T-cell (primary cell): ENCODE results near the gene TCF7L2. TPM values are rescaled to one million over a fixed set of nuclear protein-coding genes. Genes with fewer than 3 reads are reported as not detected.

Experiments
- ATAC-seq, 4 experiments: fragments of 200-7000 bp in 3 of 4; fragments of 150-1000 bp in 1 of 4; cut with Tn5 transposase; replicated peaks in 1 of 4; 1 replicate in 3 of 4; 2 replicates in 1 of 4; pipeline ENCODE4 v1.10.0; 2021; ENCODE audit warnings: moderate library complexity in 3 of 4, mild to moderate bottlenecking in 2 of 4, moderate number of reproducible peaks in 1 of 4
- CTCF ChIA-PET, 2 donors: fragments of 300-600 bp; sonication (Branson Sonifier 250); formaldehyde crosslinking; loops; one replicate each; lab custom pipeline; 2022; ENCODE audit warnings: antibody characterized with exemption in 2 of 2; lab: Charles Lee
- POLR2A ChIA-PET, 2 donors: fragments of 300-600 bp; sonication (Branson Sonifier 250); formaldehyde crosslinking; loops; one replicate each; lab custom pipeline; 2022; ENCODE audit warnings: antibody characterized with exemption in 2 of 2; lab: Charles Lee
- DNase-seq, 35 experiments: peaks; one replicate each; pipeline versions ENCODE4 v3.0.0 to v3.0.0-alpha.2; 2013 to 2023
- H3K27ac ChIP-seq: one replicate; pipeline ENCODE4 v1.5.1; 2013; ENCODE audit warnings: low read length
- H3K27me3 ChIP-seq, 2 experiments: replicated peaks in 1 of 2; 1 replicate in 1 of 2; 2 replicates in 1 of 2; pipeline versions ENCODE4 v1.6.1 to v1.7.0; 2013; ENCODE audit warnings: low read length in 1 of 2, mixed read lengths in 1 of 2; ENCODE audit not compliant: control insufficient read depth in 2 of 2, insufficient read depth in 2 of 2; ENCODE audit errors: extremely low read depth in 1 of 2
- H3K36me3 ChIP-seq, 2 donors: 1 replicate in 1 of 2; 2 replicates in 1 of 2; pipeline versions ENCODE4 v1.6.1 to v1.7.0; 2013; ENCODE audit warnings: low read length in 1 of 2; ENCODE audit not compliant: control insufficient read depth in 2 of 2, insufficient read depth in 1 of 2; ENCODE audit errors: extremely low read depth in 1 of 2
- H3K4me1 ChIP-seq, 2 experiments: 1 replicate in 1 of 2; 2 replicates in 1 of 2; pipeline versions ENCODE4 v1.6.1 to v1.7.0; 2013; ENCODE audit warnings: low read length in 2 of 2, mixed read lengths in 1 of 2; ENCODE audit not compliant: insufficient read depth in 2 of 2, control insufficient read depth in 1 of 2; ENCODE audit errors: extremely low read depth in 1 of 2
- H3K4me3 ChIP-seq, 2 donors: 1 replicate in 1 of 2; 2 replicates in 1 of 2; pipeline versions ENCODE4 v1.5.1 to v1.7.0; 2013; ENCODE audit warnings: mild to moderate bottlenecking in 2 of 2, low read length in 1 of 2, moderate library complexity in 1 of 2; ENCODE audit not compliant: control insufficient read depth in 1 of 2; ENCODE audit errors: extremely low read depth in 1 of 2
- H3K9me3 ChIP-seq: 2 replicates; pipeline ENCODE4 v1.7.0; 2013
- H3K27ac Mint-ChIP-seq, 2 donors: one replicate each; pipeline ENCODE4 v1.8.0; 2020 to 2021; ENCODE audit warnings: mild to moderate bottlenecking in 2 of 2, mixed read lengths in 2 of 2
- H3K27me3 Mint-ChIP-seq, 2 donors: one replicate each; pipeline ENCODE4 v1.8.0; 2021 to 2022; ENCODE audit warnings: mixed read lengths in 2 of 2
- H3K36me3 Mint-ChIP-seq: one replicate; pipeline ENCODE4 v1.8.0; 2021; ENCODE audit warnings: mixed read lengths
- H3K4me1 Mint-ChIP-seq, 3 donors: one replicate each; pipeline ENCODE4 v1.8.0; 2020 to 2022; ENCODE audit warnings: mixed read lengths in 3 of 3, mild to moderate bottlenecking in 1 of 3
- H3K4me3 Mint-ChIP-seq, 3 donors: one replicate each; pipeline ENCODE4 v1.8.0; 2020 to 2022; ENCODE audit warnings: mild to moderate bottlenecking in 3 of 3, mixed read lengths in 3 of 3, moderate library complexity in 3 of 3
- H3K9me3 Mint-ChIP-seq, 3 donors: one replicate each; pipeline ENCODE4 v1.8.0; 2020 to 2022; ENCODE audit warnings: mixed read lengths in 3 of 3
- WGBS: methylation state at CpG from one replicate; pipeline ENCODE4 v1.1.5; 2013; ENCODE audit warnings: missing lambda C conversion rate; ENCODE audit not compliant: insufficient coverage; 5-methylcytosine and 5-hydroxymethylcytosine counted together
- total RNA-seq, 35 experiments: library from RNA in 6 of 35; stranded (reverse) in 6 of 35; fragments of 120-200 nt in 1 of 35; gene quantifications; one replicate each; pipeline versions ENCODE4 v1.2.1 to v1.2.4 and lab custom pipeline; 2013 to 2026

TCF7L2 gene
- total RNA-seq, 5 donors from 2014 or later (not counting 1 experiment from before 2014, with no cell fraction given) = 2.6 to 6.2 (median 3.3) TPM

GRCh38 chr10:113097036-113097435 lies 147.0 kb downstream of the TCF7L2 start:
- Histone ChIP-seq H3K4me3 (no peak overlapping the region), H3K27ac (no peak overlapping the region), H3K4me1 (peaks cover 3 to 21% of the 10 kb centered on the region in 2 experiments), H3K9me3 (no peaks in the 10 kb centered on the region), H3K27me3 (no peaks in the 10 kb centered on the region), H3K36me3 (no peaks in the 10 kb centered on the region)
- Mint-ChIP-seq H3K27ac (no peak overlapping the region), H3K4me1 (peaks cover 16 to 28% (median 18%) of the 10 kb centered on the region in 3 donors), H3K9me3 (peaks cover 0 to 3% (median 0%) of the 10 kb centered on the region in 3 donors), H3K27me3 (no peaks in the 10 kb centered on the region), H3K4me3 (no peak overlapping the region), H3K36me3 (peaks cover 3% of the 10 kb centered on the region)
- ATAC-seq (no peak), DNase-seq (peak in 1 of 35 experiments; percentile 0)
- ChIA-PET CTCF (no interaction called here), POLR2A (no interaction called here)
- WGBS = 86% methylated on average over 2 of the region's 6 CpGs

GRCh38 chr10:113099431-113100183 lies 149.6 kb downstream of the TCF7L2 start:
- Mint-ChIP-seq H3K27me3 (no peaks in the 10 kb centered on the region), H3K4me1 (peaks cover 2 to 17% (median 2%) of the 10 kb centered on the region in 3 donors), H3K4me3 (no peak overlapping the region), H3K27ac (no peak overlapping the region), H3K9me3 (no peaks in the 10 kb centered on the region), H3K36me3 (no peaks in the 10 kb centered on the region)
- H3K36me3 ChIP-seq = no peaks in the 10 kb centered on the region
- H3K9me3 ChIP-seq = no peaks in the 10 kb centered on the region
- CTCF ChIA-PET = no interaction called here
- 78% methylated on average over 8 of the region's 13 CpGs for WGBS
- POLR2A ChIA-PET = no interaction called here
- no peaks in the 10 kb centered on the region for H3K27me3 ChIP-seq
- ATAC-seq (no peak), DNase-seq (peak in 1 of 35 experiments; percentile 1)
- no peak overlapping the region for H3K27ac ChIP-seq
- H3K4me3 ChIP-seq = no peak overlapping the region
- H3K4me1 ChIP-seq = peaks cover 0 to 9% of the 10 kb centered on the region in 2 experiments

GRCh38 chr10:113100281-113100680 lies 150.2 kb downstream of the TCF7L2 start:
- 78% methylated on average over 4 of the region's 7 CpGs for WGBS
- CTCF ChIA-PET = no interaction called here

GRCh38 chr10:113103131-113103840 lies 153.2 kb downstream of the TCF7L2 start:
- no peak overlapping the region for H3K4me3 ChIP-seq
- H3K9me3 Mint-ChIP-seq = no peaks in the 10 kb centered on the region
- H3K4me1 ChIP-seq = no peaks in the 10 kb centered on the region
- WGBS = 79% methylated on average over 6 of the region's 8 CpGs
- ChIA-PET CTCF (no interaction called here), POLR2A (no interaction called here)
- peaks cover 0 to 7% (median 0%) of the 10 kb centered on the region in 3 donors for H3K4me1 Mint-ChIP-seq
- H3K27me3 ChIP-seq = no peaks in the 10 kb centered on the region
- no peak overlapping the region for H3K27ac Mint-ChIP-seq
- H3K36me3 ChIP-seq = no peaks in the 10 kb centered on the region
- H3K4me3 Mint-ChIP-seq = no peak overlapping the region
- no peaks in the 10 kb centered on the region for H3K36me3 Mint-ChIP-seq
- H3K9me3 ChIP-seq = no peaks in the 10 kb centered on the region
- H3K27me3 Mint-ChIP-seq = no peaks in the 10 kb centered on the region
- DNase-seq (peak in 1 of 35 experiments; percentile 6), ATAC-seq (no peak)
- H3K27ac ChIP-seq = no peak overlapping the region

More at GRCh38 chr10:113100281-113100680, 150.2 kb downstream of the TCF7L2 start:
- Histone ChIP-seq H3K9me3 (no peaks in the 10 kb centered on the region), H3K27me3 (no peaks in the 10 kb centered on the region), H3K4me1 (peaks cover 0 to 3% of the 10 kb centered on the region in 2 experiments), H3K27ac (no peak overlapping the region), H3K36me3 (no peaks in the 10 kb centered on the region), H3K4me3 (no peak overlapping the region)
- POLR2A ChIA-PET = no interaction called here
- ATAC-seq (no peak), DNase-seq (no peak)
- Mint-ChIP-seq H3K27me3 (no peaks in the 10 kb centered on the region), H3K4me3 (no peak overlapping the region), H3K36me3 (no peaks in the 10 kb centered on the region), H3K4me1 (peaks cover 0 to 12% (median 1%) of the 10 kb centered on the region in 3 donors), H3K27ac (no peak overlapping the region), H3K9me3 (no peaks in the 10 kb centered on the region)

DNA sequence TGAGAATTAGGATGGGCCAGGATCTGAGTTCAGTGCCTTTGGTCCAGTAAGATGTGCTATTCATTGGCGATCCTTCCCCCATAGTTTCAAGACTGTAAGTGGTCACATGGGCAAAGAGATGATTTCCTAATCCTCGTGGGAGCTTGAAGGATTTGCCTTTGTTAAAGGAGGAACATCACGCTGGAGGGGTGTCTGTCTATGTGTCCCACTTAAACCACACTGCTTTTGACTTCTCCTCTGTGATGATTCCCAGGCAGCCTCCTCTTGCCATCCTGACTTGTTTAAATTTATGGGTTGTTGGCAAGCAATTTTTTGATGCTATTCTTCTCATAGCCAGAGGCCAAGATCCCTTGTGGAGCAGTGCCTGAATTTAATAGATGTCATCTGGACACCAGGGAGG lies 154.0 kb downstream of the TCF7L2 start:
- Mint-ChIP-seq H3K4me1 (peaks cover 0 to 7% (median 0%) of the 10 kb centered on the region in 3 donors), H3K36me3 (no peaks in the 10 kb centered on the region), H3K27ac (no peak overlapping the region), H3K4me3 (no peak overlapping the region), H3K27me3 (no peaks in the 10 kb centered on the region), H3K9me3 (no peaks in the 10 kb centered on the region)
- no peaks in the 10 kb centered on the region for H3K27me3 ChIP-seq
- H3K9me3 ChIP-seq = no peaks in the 10 kb centered on the region
- POLR2A ChIA-PET = no interaction called here
- WGBS = no CpG with 5 or more reads among the region's 3 CpGs
- CTCF ChIA-PET = no interaction called here
- H3K27ac ChIP-seq = no peak overlapping the region
- no peak overlapping the region for H3K4me3 ChIP-seq
- DNase-seq (no peak), ATAC-seq (no peak)
- no peaks in the 10 kb centered on the region for H3K4me1 ChIP-seq
- no peaks in the 10 kb centered on the region for H3K36me3 ChIP-seq

DNA sequence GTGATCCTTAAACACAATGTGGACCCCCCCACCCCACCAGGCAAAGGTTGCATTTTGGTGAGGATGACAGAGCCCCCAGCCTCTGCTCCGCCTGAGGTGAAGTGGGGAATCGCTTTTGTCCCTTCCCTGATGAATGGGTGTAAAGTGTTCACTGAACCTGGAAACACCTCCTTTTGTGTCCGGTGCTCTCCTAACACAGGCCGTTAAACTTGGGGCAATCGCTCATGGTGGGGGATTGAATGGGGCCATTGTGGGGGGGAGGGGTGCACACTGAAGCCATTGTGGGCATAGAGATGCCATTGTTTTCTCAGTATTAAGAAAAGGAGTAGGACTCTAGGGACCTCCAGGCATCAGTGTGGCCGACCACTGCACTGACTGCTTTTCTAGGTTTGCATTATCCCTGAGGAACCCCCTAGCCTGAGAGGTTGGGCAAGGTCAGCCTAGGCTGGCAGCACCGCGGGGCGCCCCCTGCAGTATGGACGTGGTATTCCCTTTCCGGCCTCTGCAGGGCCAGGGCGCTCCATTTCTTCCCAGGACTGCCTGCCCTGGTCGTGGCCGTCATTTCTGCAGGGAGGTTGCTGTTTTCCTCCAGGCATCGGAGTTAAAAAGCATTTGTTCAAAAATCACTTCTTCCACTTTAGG lies 158.3 kb downstream of the TCF7L2 start:
- Mint-ChIP-seq H3K4me3 (no peak overlapping the region), H3K4me1 (peaks cover 0 to 3% (median 0%) of the 10 kb centered on the region in 3 donors), H3K27me3 (no peaks in the 10 kb centered on the region), H3K9me3 (no peaks in the 10 kb centered on the region), H3K36me3 (no peaks in the 10 kb centered on the region), H3K27ac (no peak overlapping the region)
- ATAC-seq (no peak), DNase-seq (peak in 15 of 35 experiments; percentile 2 to 40 (median 9))
- no peaks in the 10 kb centered on the region for H3K36me3 ChIP-seq
- H3K4me3 ChIP-seq = no peak overlapping the region
- H3K4me1 ChIP-seq = no peaks in the 10 kb centered on the region
- ChIA-PET CTCF (no interaction called here), POLR2A (no interaction called here)
- H3K27me3 ChIP-seq = peaks cover 0 to 3% of the 10 kb centered on the region in 2 experiments
- 89% methylated on average over 12 of the region's 15 CpGs for WGBS
- no peak overlapping the region for H3K27ac ChIP-seq
- no peaks in the 10 kb centered on the region for H3K9me3 ChIP-seq
